WTC11 (cell line): ENCODE data around the gene STK39. TPM values are rescaled to one million over a fixed set of nuclear protein-coding genes. Genes with fewer than 3 reads are reported as not detected.

ENCODE experiments used
- ATAC-seq: fragments of 200-7000 bp; cut with Tn5 transposase; 2 replicates; pipeline ENCODE4 v1.10.0; 2021; ENCODE audit warnings: mild to moderate bottlenecking, moderate library complexity
- CTCF ChIA-PET: fragments of 300-600 bp; sonication (Branson Sonifier 250); formaldehyde crosslinking; loops from one replicate; lab custom pipeline; 2021; ENCODE audit warnings: antibody characterized with exemption; lab: Charles Lee
- POLR2A ChIA-PET: fragments of 350-600 bp; sonication (Branson Sonifier 250); formaldehyde crosslinking; loops from one replicate; lab custom pipeline; 2021; ENCODE audit warnings: antibody characterized with exemption; lab: Charles Lee
- DNase-seq: peaks from one replicate; pipeline ENCODE4 v3.0.0; 2021; ENCODE audit warnings: low spot score
- H3K27ac Mint-ChIP-seq: 2 replicates; pipeline ENCODE4 v1.8.0; 2021; ENCODE audit warnings: mixed read lengths
- H3K27me3 Mint-ChIP-seq: 2 replicates; pipeline ENCODE4 v1.8.0; 2021; ENCODE audit warnings: low read depth, mild to moderate bottlenecking, moderate library complexity, mixed read lengths
- H3K36me3 Mint-ChIP-seq: 2 replicates; pipeline ENCODE4 v1.8.0; 2021; ENCODE audit warnings: mixed read lengths
- H3K4me1 Mint-ChIP-seq: 2 replicates; pipeline ENCODE4 v1.8.0; 2022; ENCODE audit warnings: mixed read lengths
- H3K4me3 Mint-ChIP-seq: 2 replicates; pipeline ENCODE4 v1.8.0; 2021; ENCODE audit warnings: mild to moderate bottlenecking, moderate library complexity, mixed read lengths
- H3K9me3 Mint-ChIP-seq: 2 replicates; pipeline ENCODE4 v1.8.0; 2021; ENCODE audit warnings: mixed read lengths
- CREB1 ChIP-seq: sonication (generic); formaldehyde crosslinking; IDR thresholded peaks from 2 replicates; pipeline ENCODE4 v1.8.0; 2023; ENCODE audit warnings: mild to moderate bottlenecking, missing genetic modification reagents
- ESRRA ChIP-seq: sonication (generic); formaldehyde crosslinking; IDR thresholded peaks from 2 replicates; pipeline ENCODE4 v1.8.1; 2022; ENCODE audit warnings: mild to moderate bottlenecking, missing genetic modification reagents, borderline replicate concordance
- FOXP1 ChIP-seq: sonication (generic); formaldehyde crosslinking; IDR thresholded peaks from 2 replicates; pipeline ENCODE4 v1.8.0; 2022; ENCODE audit warnings: missing genetic modification reagents, mild to moderate bottlenecking, moderate library complexity, borderline replicate concordance
- GABPB1 ChIP-seq: sonication (generic); formaldehyde crosslinking; IDR thresholded peaks from 2 replicates; pipeline ENCODE4 v1.8.1; 2023; ENCODE audit warnings: mild to moderate bottlenecking, missing genetic modification reagents
- GRHL2 ChIP-seq: fragments of 250-450 bp; sonication (Bioruptor Pico); IDR thresholded peaks from 2 replicates; pipeline ENCODE4 v1.8.0; 2022; ENCODE audit warnings: mild to moderate bottlenecking, moderate library complexity; ENCODE audit not compliant: insufficient replicate concordance, severe bottlenecking
- GTF2I ChIP-seq: fragments of 250-450 bp; sonication (Bioruptor Pico); conservative IDR thresholded peaks from 2 replicates; pipeline ENCODE4 v1.4.0; 2021; ENCODE audit warnings: mild to moderate bottlenecking
- HMGA2 ChIP-seq: fragments of 250-450 bp; sonication (Bioruptor Pico); IDR thresholded peaks from 2 replicates; pipeline ENCODE4 v1.4.0; 2021; ENCODE audit warnings: mild to moderate bottlenecking, moderate library complexity
- IRF2 ChIP-seq: sonication (generic); formaldehyde crosslinking; IDR thresholded peaks from 2 replicates; pipeline ENCODE4 v1.8.0; 2022; ENCODE audit warnings: low read depth, missing genetic modification reagents, borderline replicate concordance
- NR1H2 ChIP-seq: sonication (generic); formaldehyde crosslinking; IDR thresholded peaks from 2 replicates; pipeline ENCODE4 v1.9.0; 2021; ENCODE audit warnings: mild to moderate bottlenecking, moderate library complexity, missing genetic modification reagents
- NR3C1 ChIP-seq: sonication (generic); formaldehyde crosslinking; conservative IDR thresholded peaks from 2 replicates; pipeline ENCODE4 v1.8.1; 2023; ENCODE audit warnings: low read depth, mild to moderate bottlenecking, missing genetic modification reagents
- RELA ChIP-seq: sonication (generic); formaldehyde crosslinking; IDR thresholded peaks from 2 replicates; pipeline ENCODE4 v1.8.1; 2022; ENCODE audit warnings: missing genetic modification reagents, mild to moderate bottlenecking, borderline replicate concordance
- RORB ChIP-seq: fragments of 250-450 bp; sonication (Bioruptor Pico); IDR thresholded peaks from 2 replicates; pipeline ENCODE4 v1.9.0; 2021; ENCODE audit warnings: mild to moderate bottlenecking
- SMAD4 ChIP-seq: sonication (generic); formaldehyde crosslinking; IDR thresholded peaks from 2 replicates; pipeline ENCODE4 v1.8.0; 2022; ENCODE audit warnings: mild to moderate bottlenecking, missing genetic modification reagents
- TCF7 ChIP-seq: sonication (generic); formaldehyde crosslinking; IDR thresholded peaks from 2 replicates; pipeline ENCODE4 v1.8.0; 2022; ENCODE audit warnings: mild to moderate bottlenecking, low read depth, missing genetic modification reagents, moderate library complexity
- ZNF232 ChIP-seq: sonication (generic); formaldehyde crosslinking; IDR thresholded peaks from 2 replicates; pipeline ENCODE4 v1.8.0; 2022; ENCODE audit warnings: mild to moderate bottlenecking, missing genetic modification reagents
- ZNF263 ChIP-seq: sonication (generic); formaldehyde crosslinking; IDR thresholded peaks from 2 replicates; pipeline ENCODE4 v1.8.1; 2022; ENCODE audit warnings: low read depth, mild to moderate bottlenecking, moderate library complexity, missing genetic modification reagents
- ZNF317 ChIP-seq: sonication (generic); formaldehyde crosslinking; IDR thresholded peaks from 2 replicates; pipeline ENCODE4 v1.8.1; 2023; ENCODE audit warnings: low read depth, mild to moderate bottlenecking, moderate library complexity, missing genetic modification reagents, borderline replicate concordance
- ZNF396 ChIP-seq: fragments of 250-450 bp; sonication (Bioruptor Pico); IDR thresholded peaks from 2 replicates; pipeline ENCODE4 v1.8.0; 2021; ENCODE audit warnings: mild to moderate bottlenecking, moderate library complexity, borderline replicate concordance
- ZNF423 ChIP-seq: fragments of 250-450 bp; sonication (Bioruptor Pico); IDR thresholded peaks from 2 replicates; pipeline ENCODE4 v2.1.2; 2022; ENCODE audit warnings: mild to moderate bottlenecking, moderate library complexity
- total RNA-seq: library from RNA; stranded (reverse); gene quantifications from 3 replicates; pipeline ENCODE4 v1.2.3, GENCODE V29; 2021
- TF ChIP-seq, protein P1 (sequence below): sonication (generic); formaldehyde crosslinking; IDR thresholded peaks from 2 replicates; pipeline ENCODE4 v1.8.1; 2023; ENCODE audit warnings: mild to moderate bottlenecking, missing genetic modification reagents
- TF ChIP-seq, protein P2 (sequence below): sonication (generic); formaldehyde crosslinking; IDR thresholded peaks from 2 replicates; pipeline ENCODE4 v1.8.0; 2022; ENCODE audit warnings: mild to moderate bottlenecking, missing genetic modification reagents
- TF ChIP-seq, protein P3 (sequence below): sonication (generic); formaldehyde crosslinking; conservative IDR thresholded peaks from 2 replicates; pipeline ENCODE4 v1.8.1; 2023; ENCODE audit warnings: mild to moderate bottlenecking, low read depth, missing genetic modification reagents, moderate library complexity
- TF ChIP-seq, protein P4 (sequence below): sonication (generic); formaldehyde crosslinking; IDR thresholded peaks from 2 replicates; pipeline ENCODE4 v1.8.0; 2022; ENCODE audit warnings: missing genetic modification reagents
- TF ChIP-seq, protein P5 (sequence below): fragments of 250-450 bp; sonication (Bioruptor Pico); IDR thresholded peaks from 2 replicates; pipeline ENCODE4 v1.9.0; 2021; ENCODE audit warnings: moderate library complexity, mild to moderate bottlenecking, inconsistent platforms, borderline replicate concordance

The STK39 gene
- total RNA-seq, 1 experiment from 2014 or later = 20.5 TPM

DNA sequence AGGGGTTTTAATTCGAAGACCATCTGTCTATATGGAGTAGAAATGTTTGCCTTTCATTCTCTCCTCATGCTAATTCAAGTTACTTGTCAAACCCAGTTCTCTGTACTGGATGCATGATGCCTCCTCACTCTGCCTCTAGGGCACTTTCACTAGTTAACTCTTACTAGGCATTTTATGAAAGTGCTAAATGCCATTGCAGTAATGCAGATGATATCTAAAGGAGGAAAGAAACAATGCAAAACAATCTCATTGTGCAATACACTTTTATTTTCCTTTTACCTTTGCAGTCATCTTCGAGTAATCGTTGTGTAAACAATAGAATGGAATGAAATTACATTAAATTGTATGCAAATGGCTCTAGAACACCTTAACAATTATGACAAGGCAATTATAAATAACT, 293.6 kb downstream of the STK39 start:
- H3K4me3 Mint-ChIP-seq = no peak overlapping the region
- ATAC-seq = peak; percentile 38; the same call in 1 of the 2 replicates
- POLR2A ChIA-PET = no interaction called here

DNA sequence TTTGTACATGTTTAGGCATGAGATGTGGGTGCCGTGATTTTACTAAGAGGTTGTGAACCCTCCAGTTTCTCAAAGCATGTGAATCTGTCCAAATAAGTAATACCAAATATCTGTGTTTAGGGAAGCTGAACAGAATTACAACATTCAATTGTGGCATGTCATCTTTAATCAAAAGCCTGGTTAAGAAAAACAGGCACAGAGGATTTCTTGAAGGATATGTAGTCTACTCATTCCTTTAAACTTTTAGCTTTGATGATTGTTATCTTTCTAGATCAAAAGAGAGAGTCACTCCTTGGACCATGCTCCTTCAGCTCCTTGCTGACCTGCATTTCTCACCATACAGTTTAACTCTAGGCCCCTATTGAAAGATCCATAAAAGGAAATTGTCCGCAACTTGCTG, 296.8 kb downstream of the STK39 start:
- Mint-ChIP-seq H3K27me3 (no peaks in the 10 kb centered on the region), H3K9me3 (peaks cover 10% of the 10 kb centered on the region), H3K4me1 (peaks cover 13% of the 10 kb centered on the region), H3K27ac (no peak overlapping the region), H3K36me3 (no peaks in the 10 kb centered on the region), H3K4me3 (no peak overlapping the region)
- CTCF ChIA-PET = no interaction called here
- no peak for DNase-seq
- no peak for TF ChIP-seq IRF2 (CRISPR knock-in tag)
- TF ChIP-seq TCF7 (CRISPR knock-in tag) = no peak
- TF ChIP-seq ZNF423 (CRISPR knock-in tag) = no peak
- TF ChIP-seq, protein P1, sequence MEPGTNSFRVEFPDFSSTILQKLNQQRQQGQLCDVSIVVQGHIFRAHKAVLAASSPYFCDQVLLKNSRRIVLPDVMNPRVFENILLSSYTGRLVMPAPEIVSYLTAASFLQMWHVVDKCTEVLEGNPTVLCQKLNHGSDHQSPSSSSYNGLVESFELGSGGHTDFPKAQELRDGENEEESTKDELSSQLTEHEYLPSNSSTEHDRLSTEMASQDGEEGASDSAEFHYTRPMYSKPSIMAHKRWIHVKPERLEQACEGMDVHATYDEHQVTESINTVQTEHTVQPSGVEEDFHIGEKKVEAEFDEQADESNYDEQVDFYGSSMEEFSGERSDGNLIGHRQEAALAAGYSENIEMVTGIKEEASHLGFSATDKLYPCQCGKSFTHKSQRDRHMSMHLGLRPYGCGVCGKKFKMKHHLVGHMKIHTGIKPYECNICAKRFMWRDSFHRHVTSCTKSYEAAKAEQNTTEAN (CRISPR knock-in tag) = no peak
- TF ChIP-seq, protein P2, sequence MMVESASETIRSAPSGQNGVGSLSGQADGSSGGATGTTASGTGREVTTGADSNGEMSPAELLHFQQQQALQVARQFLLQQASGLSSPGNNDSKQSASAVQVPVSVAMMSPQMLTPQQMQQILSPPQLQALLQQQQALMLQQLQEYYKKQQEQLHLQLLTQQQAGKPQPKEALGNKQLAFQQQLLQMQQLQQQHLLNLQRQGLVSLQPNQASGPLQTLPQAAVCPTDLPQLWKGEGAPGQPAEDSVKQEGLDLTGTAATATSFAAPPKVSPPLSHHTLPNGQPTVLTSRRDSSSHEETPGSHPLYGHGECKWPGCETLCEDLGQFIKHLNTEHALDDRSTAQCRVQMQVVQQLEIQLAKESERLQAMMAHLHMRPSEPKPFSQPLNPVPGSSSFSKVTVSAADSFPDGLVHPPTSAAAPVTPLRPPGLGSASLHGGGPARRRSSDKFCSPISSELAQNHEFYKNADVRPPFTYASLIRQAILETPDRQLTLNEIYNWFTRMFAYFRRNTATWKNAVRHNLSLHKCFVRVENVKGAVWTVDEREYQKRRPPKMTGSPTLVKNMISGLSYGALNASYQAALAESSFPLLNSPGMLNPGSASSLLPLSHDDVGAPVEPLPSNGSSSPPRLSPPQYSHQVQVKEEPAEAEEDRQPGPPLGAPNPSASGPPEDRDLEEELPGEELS (CRISPR knock-in tag) = no peak
- no peak for TF ChIP-seq RORB (CRISPR knock-in tag)
- POLR2A ChIA-PET = no interaction called here
- ATAC-seq = no peak

More for the DNA sequence above, 293.6 kb downstream of the STK39 start:
- Mint-ChIP-seq H3K9me3 (no peaks in the 10 kb centered on the region), H3K36me3 (no peaks in the 10 kb centered on the region), H3K27ac (no peak overlapping the region), H3K27me3 (no peaks in the 10 kb centered on the region), H3K4me1 (no peaks in the 10 kb centered on the region)
- no peak for DNase-seq
- TF ChIP-seq, protein P3, sequence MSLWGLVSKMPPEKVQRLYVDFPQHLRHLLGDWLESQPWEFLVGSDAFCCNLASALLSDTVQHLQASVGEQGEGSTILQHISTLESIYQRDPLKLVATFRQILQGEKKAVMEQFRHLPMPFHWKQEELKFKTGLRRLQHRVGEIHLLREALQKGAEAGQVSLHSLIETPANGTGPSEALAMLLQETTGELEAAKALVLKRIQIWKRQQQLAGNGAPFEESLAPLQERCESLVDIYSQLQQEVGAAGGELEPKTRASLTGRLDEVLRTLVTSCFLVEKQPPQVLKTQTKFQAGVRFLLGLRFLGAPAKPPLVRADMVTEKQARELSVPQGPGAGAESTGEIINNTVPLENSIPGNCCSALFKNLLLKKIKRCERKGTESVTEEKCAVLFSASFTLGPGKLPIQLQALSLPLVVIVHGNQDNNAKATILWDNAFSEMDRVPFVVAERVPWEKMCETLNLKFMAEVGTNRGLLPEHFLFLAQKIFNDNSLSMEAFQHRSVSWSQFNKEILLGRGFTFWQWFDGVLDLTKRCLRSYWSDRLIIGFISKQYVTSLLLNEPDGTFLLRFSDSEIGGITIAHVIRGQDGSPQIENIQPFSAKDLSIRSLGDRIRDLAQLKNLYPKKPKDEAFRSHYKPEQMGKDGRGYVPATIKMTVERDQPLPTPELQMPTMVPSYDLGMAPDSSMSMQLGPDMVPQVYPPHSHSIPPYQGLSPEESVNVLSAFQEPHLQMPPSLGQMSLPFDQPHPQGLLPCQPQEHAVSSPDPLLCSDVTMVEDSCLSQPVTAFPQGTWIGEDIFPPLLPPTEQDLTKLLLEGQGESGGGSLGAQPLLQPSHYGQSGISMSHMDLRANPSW (CRISPR knock-in tag) = no peak
- TF ChIP-seq NR1H2 (CRISPR knock-in tag) (no peak), ESRRA (CRISPR knock-in tag) (no peak), ZNF396 (CRISPR knock-in tag) (no peak), SMAD4 (no peak), RELA (CRISPR knock-in tag) (no peak), ZNF317 (CRISPR knock-in tag) (no peak), GRHL2 (no peak), GABPB1 (CRISPR knock-in tag) (no peak), ZNF232 (no peak), GTF2I (CRISPR knock-in tag) (no peak), CREB1 (CRISPR knock-in tag) (no peak), HMGA2 (no peak), FOXP1 (CRISPR knock-in tag) (no peak), ZNF423 (CRISPR knock-in tag) (no peak), ZNF263 (CRISPR knock-in tag) (no peak), NR3C1 (CRISPR knock-in tag) (no peak)
- TF ChIP-seq, protein P4, sequence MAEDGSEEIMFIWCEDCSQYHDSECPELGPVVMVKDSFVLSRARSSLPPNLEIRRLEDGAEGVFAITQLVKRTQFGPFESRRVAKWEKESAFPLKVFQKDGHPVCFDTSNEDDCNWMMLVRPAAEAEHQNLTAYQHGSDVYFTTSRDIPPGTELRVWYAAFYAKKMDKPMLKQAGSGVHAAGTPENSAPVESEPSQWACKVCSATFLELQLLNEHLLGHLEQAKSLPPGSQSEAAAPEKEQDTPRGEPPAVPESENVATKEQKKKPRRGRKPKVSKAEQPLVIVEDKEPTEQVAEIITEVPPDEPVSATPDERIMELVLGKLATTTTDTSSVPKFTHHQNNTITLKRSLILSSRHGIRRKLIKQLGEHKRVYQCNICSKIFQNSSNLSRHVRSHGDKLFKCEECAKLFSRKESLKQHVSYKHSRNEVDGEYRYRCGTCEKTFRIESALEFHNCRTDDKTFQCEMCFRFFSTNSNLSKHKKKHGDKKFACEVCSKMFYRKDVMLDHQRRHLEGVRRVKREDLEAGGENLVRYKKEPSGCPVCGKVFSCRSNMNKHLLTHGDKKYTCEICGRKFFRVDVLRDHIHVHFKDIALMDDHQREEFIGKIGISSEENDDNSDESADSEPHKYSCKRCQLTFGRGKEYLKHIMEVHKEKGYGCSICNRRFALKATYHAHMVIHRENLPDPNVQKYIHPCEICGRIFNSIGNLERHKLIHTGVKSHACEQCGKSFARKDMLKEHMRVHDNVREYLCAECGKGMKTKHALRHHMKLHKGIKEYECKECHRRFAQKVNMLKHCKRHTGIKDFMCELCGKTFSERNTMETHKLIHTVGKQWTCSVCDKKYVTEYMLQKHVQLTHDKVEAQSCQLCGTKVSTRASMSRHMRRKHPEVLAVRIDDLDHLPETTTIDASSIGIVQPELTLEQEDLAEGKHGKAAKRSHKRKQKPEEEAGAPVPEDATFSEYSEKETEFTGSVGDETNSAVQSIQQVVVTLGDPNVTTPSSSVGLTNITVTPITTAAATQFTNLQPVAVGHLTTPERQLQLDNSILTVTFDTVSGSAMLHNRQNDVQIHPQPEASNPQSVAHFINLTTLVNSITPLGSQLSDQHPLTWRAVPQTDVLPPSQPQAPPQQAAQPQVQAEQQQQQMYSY (CRISPR knock-in tag) = no peak
- TF ChIP-seq, protein P5, sequence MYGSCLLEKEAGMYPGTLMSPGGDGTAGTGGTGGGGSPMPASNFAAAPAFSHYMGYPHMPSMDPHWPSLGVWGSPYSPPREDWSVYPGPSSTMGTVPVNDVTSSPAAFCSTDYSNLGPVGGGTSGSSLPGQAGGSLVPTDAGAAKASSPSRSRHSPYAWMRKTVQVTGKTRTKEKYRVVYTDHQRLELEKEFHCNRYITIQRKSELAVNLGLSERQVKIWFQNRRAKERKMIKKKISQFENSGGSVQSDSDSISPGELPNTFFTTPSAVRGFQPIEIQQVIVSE = no peak
- CTCF ChIA-PET = no interaction called here
